ENCODE measurements around the gene FCN2.

Gene FCN2

DNA sequence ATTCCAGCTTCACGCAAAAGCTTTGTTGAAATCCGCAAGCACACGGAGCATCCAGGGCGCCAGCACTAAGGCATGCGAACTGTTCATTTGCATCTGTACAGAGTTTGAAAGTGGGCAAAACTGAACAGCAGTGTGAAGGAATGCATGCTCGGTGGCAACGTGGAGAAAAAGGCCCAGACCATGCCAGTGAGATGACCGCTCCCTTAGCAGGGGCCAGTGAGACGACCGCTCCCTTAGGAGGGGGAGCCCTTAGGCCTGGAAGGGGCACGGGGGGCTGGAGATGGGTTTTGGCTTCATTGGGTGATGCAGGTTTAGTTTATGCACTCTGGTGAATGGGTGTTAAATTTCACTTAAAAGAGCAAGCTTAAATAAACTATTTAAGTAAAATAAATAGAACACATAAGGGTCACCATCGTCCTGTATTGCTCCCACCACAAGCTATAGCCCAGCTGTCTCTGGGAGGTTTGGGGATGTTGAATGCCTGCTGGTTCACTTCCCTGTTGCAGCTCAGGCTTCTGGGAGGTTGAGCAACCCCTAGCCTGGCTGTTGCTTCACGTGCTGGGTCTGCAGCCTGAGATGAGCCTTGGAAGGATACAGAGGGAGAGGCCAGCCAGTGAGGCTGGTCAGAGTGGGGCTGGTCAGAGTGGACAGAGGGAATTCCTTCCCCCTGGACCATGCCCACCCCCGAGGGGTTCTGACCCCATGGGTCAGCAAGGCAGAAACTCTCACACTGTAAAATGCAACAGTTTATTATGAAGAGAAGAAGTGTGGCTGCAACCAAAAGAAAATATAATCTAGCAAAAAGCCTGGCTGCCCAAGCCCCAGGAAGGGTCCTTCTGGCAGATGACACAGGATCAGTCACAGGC lies 41.7 kb downstream of the FCN2 start:
- H3K4me3 ChIP-seq (replicated peaks in 1 of 2; ENCODE audit: low read depth in 2 of 2, low read length in 2 of 2), result no peak overlapping the region
- DNase-seq (ENCODE audit: low read depth in 2 of 2), result no peak
- TF ChIP-seq, protein P1, sequence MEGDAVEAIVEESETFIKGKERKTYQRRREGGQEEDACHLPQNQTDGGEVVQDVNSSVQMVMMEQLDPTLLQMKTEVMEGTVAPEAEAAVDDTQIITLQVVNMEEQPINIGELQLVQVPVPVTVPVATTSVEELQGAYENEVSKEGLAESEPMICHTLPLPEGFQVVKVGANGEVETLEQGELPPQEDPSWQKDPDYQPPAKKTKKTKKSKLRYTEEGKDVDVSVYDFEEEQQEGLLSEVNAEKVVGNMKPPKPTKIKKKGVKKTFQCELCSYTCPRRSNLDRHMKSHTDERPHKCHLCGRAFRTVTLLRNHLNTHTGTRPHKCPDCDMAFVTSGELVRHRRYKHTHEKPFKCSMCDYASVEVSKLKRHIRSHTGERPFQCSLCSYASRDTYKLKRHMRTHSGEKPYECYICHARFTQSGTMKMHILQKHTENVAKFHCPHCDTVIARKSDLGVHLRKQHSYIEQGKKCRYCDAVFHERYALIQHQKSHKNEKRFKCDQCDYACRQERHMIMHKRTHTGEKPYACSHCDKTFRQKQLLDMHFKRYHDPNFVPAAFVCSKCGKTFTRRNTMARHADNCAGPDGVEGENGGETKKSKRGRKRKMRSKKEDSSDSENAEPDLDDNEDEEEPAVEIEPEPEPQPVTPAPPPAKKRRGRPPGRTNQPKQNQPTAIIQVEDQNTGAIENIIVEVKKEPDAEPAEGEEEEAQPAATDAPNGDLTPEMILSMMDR (IDR thresholded peaks at IDR 0.05; ENCODE audit: low read depth, low read length), result no peak

DNA sequence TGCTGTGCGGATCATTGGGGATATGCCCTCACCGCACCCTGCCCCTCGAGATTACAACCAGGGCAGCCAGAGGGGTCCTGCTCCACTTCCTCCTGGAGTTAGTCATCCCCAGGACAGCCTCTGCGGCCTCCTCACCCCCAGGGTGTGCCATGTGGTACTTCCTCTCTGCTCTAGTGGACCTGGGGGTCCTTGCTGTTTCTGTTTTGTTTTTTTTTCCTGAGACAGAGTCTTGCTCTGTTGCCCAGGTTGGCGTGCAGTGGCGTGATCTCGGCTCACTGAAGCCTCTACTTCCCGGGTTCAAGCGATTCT lies 42.3 kb downstream of the FCN2 start:
- no peak overlapping the region for H3K4me3 ChIP-seq (replicated peaks in 1 of 2; ENCODE audit: low read depth in 2 of 2, low read length in 2 of 2)
- TF ChIP-seq, protein P1 (IDR thresholded peaks at IDR 0.05; ENCODE audit: low read depth, low read length), result no peak

DNA sequence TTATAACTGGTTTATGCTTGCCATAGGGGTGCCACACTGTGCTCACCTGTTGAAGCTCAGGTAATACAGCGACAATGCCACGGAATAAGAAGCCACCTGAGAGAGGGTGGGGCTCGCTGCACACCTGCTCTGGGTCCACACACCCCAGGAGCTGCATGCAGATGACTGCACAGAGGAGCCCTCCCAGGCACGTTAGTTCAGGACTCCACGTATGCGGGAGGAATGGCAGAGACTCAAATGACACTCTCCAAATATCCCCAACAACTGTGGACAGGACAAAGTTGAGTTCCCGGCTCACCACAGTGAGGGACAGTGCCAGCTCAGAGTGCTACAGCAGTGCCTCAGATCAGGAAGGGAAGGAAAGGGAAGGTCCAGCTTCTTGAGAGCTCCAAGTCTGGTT lies 42.9 kb downstream of the FCN2 start:
- TF ChIP-seq, protein P1 (IDR thresholded peaks at IDR 0.05; ENCODE audit: low read depth, low read length), result no peak
- H3K4me3 ChIP-seq (replicated peaks in 1 of 2; ENCODE audit: low read depth in 2 of 2, low read length in 2 of 2), result no peak overlapping the region

More for the DNA sequence above, 42.3 kb downstream of the FCN2 start:
- DNase-seq (ENCODE audit: low read depth in 2 of 2), result no peak

DNA sequence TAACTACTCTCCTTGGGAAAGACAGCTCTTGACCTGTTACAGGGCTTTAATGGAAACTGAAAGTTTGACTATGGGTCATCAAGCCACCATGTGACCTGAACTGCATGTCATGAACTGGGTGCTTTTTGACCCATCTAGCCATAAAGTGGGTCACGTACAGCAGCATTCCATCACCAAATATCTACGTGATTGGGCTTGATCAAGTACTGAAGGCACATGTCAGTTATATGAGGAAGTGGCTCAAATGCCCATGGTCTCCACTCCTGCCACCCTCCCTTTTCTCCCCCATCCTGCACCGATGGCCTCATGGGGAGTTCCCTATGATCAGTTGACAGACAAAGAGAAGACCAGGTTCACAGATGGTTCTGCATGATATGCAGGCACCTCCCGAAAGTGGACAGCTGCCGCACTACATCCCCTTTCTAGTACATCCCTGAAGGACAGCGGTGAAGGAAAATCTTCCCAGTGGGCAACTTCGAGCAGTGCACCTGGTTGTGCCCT lies 44.5 kb downstream of the FCN2 start:
- H3K4me3 ChIP-seq (replicated peaks in 1 of 2; ENCODE audit: low read depth in 2 of 2, low read length in 2 of 2), result no peak overlapping the region
- TF ChIP-seq, protein P1 (IDR thresholded peaks at IDR 0.05; ENCODE audit: low read depth, low read length), result no peak
- no peak for DNase-seq (ENCODE audit: low read depth in 2 of 2)

More for the DNA sequence above, 42.9 kb downstream of the FCN2 start:
- DNase-seq (ENCODE audit: low read depth in 2 of 2), result no peak

DNA sequence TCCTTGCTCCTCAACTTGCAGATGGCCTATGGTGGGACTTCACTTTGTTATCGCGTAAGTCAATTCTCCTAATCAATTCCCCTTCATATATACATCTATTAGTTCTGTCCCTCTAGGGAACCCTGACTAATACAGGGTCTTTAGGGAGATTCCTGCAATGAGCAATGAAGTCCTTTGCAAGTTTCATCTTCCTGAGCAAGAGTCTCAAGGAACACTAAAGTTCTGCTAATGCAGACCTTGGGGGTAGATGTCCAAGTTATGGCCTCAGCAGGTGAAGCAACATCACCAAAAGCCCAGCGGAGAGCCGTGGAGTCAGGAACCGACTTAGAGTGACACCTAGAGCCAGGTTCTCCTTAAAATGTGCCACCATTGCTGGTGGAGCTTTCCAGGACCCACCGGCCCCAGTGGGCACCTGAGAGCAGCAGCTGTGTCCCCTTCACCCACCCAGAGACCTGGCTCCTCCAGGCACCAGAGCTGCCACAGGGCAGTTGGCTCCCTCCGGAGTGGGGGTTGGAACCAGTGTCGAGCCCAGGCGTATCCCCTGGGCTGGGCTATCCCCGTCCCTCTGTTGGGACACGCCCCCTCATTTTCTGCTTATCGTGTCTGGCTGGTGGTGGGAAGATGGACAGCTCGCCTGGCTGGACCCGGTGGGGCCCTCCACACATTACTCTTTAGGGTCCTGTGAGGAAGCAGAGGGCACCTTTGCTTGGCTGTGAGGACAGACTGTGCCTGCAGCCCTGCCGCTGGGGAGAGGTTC lies 48.0 kb downstream of the FCN2 start:
- no peak for DNase-seq (ENCODE audit: low read depth in 2 of 2)
- H3K4me3 ChIP-seq (replicated peaks in 1 of 2; ENCODE audit: low read depth in 2 of 2, low read length in 2 of 2), result no peak overlapping the region
- TF ChIP-seq, protein P1 (IDR thresholded peaks at IDR 0.05; ENCODE audit: low read depth, low read length), result no peak

DNA sequence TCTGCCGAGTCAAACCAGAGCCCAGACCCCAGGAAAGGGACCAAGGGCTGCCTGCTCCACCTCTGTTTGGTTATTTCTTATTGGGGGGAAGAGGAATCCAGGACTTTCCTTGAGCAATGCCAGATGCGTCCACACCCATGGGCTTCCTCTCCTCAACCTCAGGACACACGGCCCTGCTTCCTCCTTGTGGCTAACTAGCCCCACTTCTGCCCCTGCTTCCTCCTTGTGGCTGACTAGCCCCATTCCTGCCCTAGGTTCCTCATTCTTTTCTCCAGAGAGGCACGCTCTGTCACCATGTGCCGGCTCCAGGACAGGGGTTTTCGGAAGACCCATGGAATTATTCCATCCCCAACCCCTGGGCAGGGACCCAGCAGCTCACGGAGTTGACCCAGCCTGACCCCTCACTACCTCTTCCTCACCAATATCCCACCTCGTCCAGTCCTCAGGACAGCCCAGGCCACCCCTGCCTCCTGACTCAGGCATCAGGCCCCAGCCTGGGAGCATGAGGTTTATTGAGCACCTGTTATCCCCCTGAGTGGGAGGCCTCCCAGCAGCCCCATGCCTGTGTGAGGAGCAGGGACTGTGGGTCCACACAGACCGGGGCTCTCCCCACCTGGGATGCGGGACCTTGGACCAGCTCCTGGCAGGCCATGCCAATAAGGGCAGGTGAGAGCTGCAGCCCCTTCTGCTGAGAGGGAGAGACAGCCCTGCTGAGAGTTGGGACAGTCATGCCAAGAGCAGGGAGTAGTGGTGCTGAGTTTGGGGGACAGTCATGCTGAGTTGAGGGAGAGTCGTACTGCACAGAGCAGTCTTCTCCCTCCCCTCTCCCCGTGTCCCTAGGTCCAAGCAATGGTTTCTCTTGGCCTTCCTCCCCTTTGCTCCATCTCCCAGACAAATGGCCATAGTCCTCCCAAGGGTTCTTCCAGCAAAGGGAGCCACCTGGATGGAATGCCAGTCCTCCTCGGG lies 48.9 kb downstream of the FCN2 start:
- no peak for DNase-seq (ENCODE audit: low read depth in 2 of 2)
- H3K4me3 ChIP-seq (replicated peaks in 1 of 2; ENCODE audit: low read depth in 2 of 2, low read length in 2 of 2), result no peak overlapping the region

More for the DNA sequence above, 48.9 kb downstream of the FCN2 start:
- TF ChIP-seq, protein P1 (IDR thresholded peaks at IDR 0.05; ENCODE audit: low read depth, low read length), result no peak

Data from cardiac fibroblast (primary cell).